Natural killer cell (primary cell): ENCODE measurements around the gene CACFD1. TPM values are rescaled to one million over a fixed set of nuclear protein-coding genes. Genes with fewer than 3 reads are reported as not detected.

Experiments used
- ATAC-seq, 3 donors: fragments of 150-1000 bp in 2 of 3; fragments of 200-7000 bp in 1 of 3; cut with Tn5 transposase; 1 replicate in 1 of 3; 2 replicates in 2 of 3; pipeline ENCODE4 v1.10.0; 2021; ENCODE audit warnings: mild to moderate bottlenecking in 2 of 3, moderate library complexity in 2 of 3
- DNase-seq, 2 donors: peaks; one replicate each; pipeline versions ENCODE4 v3.0.0 to v3.0.0-alpha.2; 2013 to 2021; ENCODE audit warnings: mixed read lengths in 1 of 2
- H3K27ac ChIP-seq: one replicate; pipeline ENCODE4 v1.5.1; 2013; ENCODE audit warnings: mild to moderate bottlenecking, low read length
- H3K27me3 ChIP-seq: one replicate; pipeline ENCODE4 v1.6.1; 2013; ENCODE audit warnings: low read length; ENCODE audit not compliant: control insufficient read depth, insufficient read depth
- H3K36me3 ChIP-seq: one replicate; pipeline ENCODE4 v1.6.1; 2013; ENCODE audit warnings: low read length; ENCODE audit not compliant: control insufficient read depth, insufficient read depth
- H3K4me1 ChIP-seq: one replicate; pipeline ENCODE4 v1.6.1; 2013; ENCODE audit warnings: low read length; ENCODE audit not compliant: control insufficient read depth, insufficient read depth
- H3K4me3 ChIP-seq: one replicate; pipeline ENCODE4 v1.5.1; 2013; ENCODE audit warnings: low read length
- H3K9me3 ChIP-seq: one replicate; pipeline ENCODE4 v1.6.1; 2013; ENCODE audit warnings: low read length; ENCODE audit not compliant: control insufficient read depth, insufficient read depth
- H3K27ac Mint-ChIP-seq, 2 donors: one replicate each; pipeline ENCODE4 v1.8.0; 2022; ENCODE audit warnings: mild to moderate bottlenecking in 2 of 2, mixed read lengths in 2 of 2, moderate library complexity in 1 of 2
- H3K27me3 Mint-ChIP-seq, 2 donors: one replicate each; pipeline ENCODE4 v1.8.0; 2022; ENCODE audit warnings: low read depth in 2 of 2, mixed read lengths in 2 of 2
- H3K36me3 Mint-ChIP-seq: one replicate; pipeline ENCODE4 v1.8.0; 2022; ENCODE audit warnings: mixed read lengths
- H3K4me1 Mint-ChIP-seq, 2 donors: one replicate each; pipeline ENCODE4 v1.8.0; 2022; ENCODE audit warnings: mixed read lengths in 2 of 2
- H3K4me3 Mint-ChIP-seq: one replicate; pipeline ENCODE4 v1.8.0; 2022; ENCODE audit warnings: mild to moderate bottlenecking, moderate library complexity, mixed read lengths
- H3K9me3 Mint-ChIP-seq, 2 donors: one replicate each; pipeline ENCODE4 v1.8.0; 2022; ENCODE audit warnings: mixed read lengths in 2 of 2
- WGBS: methylation state at CpG from one replicate; pipeline ENCODE4 v1.1.7; 2013; ENCODE audit warnings: missing lambda C conversion rate; ENCODE audit not compliant: insufficient coverage; 5-methylcytosine and 5-hydroxymethylcytosine counted together
- intact Hi-C: fragments of 100-400 bp; cut with micrococcal nuclease; formaldehyde crosslinking; loops from one replicate; pipeline ENCODE4 v1.14.2; 2022
- total RNA-seq, 4 donors: library from RNA; stranded (reverse); fragments of 120-200 nt in 1 of 4; gene quantifications; one replicate each; pipeline versions ENCODE4 v1.2.3 to v1.2.4, GENCODE V29; 2013 to 2022
- TF ChIP-seq, protein P1 (sequence below): fragments of 200-600 bp; IDR thresholded peaks from one replicate; pipeline ENCODE4 v1.8.0; 2022; ENCODE audit warnings: antibody characterized with exemption

CACFD1 gene
- total RNA-seq, 3 donors from 2014 or later (not counting 1 experiment from before 2014, with no cell fraction given), result 4.5 to 8.3 (median 5.4) TPM

DNA sequence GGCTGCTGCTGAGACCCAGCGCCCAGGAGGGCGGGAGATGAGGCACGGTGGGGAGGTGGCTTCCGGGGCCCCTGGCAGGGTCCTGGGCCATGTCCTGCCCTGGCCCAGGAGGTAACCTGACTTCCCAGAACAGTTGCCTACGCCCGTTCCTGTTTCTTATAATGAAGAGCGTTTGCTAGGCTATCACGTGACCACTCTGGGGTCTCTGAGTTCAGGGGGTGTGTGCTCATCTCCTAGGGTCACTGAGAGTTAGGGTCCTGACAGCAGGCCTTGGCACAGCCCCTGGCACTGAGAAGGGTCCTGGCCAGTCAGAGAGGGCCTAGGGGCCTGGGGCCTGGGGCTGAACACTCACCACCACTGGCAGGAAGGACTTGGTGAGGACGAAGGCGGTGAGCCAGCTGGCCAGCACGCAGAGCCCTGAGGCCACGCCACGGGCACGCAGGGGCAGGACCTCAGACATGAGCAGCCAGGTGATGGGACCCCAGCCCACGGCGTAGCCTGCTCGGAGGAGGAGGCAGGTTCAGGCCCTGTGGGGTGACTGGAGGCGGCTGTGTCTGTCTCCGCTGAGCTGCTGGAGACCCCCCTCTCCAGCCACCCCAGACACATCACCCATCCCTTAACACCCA lies 13.1 kb downstream of the CACFD1 start:
- no peak overlapping the region for H3K27ac Mint-ChIP-seq
- H3K4me1 Mint-ChIP-seq, result peaks cover 0 to 4% of the 10 kb centered on the region in 2 donors
- H3K9me3 Mint-ChIP-seq, result no peaks in the 10 kb centered on the region
- no peaks in the 10 kb centered on the region for H3K36me3 ChIP-seq
- DNase-seq (no peak), ATAC-seq (no peak)
- no peaks in the 10 kb centered on the region for H3K36me3 Mint-ChIP-seq
- no peaks in the 10 kb centered on the region for H3K9me3 ChIP-seq
- H3K4me3 ChIP-seq, result no peak overlapping the region
- H3K4me1 ChIP-seq, result peaks cover 36% of the 10 kb centered on the region
- no peaks in the 10 kb centered on the region for H3K27me3 Mint-ChIP-seq
- H3K27me3 ChIP-seq, result no peaks in the 10 kb centered on the region
- H3K27ac ChIP-seq, result no peak overlapping the region
- intact Hi-C loops, result no loop called here
- TF ChIP-seq, protein P1, sequence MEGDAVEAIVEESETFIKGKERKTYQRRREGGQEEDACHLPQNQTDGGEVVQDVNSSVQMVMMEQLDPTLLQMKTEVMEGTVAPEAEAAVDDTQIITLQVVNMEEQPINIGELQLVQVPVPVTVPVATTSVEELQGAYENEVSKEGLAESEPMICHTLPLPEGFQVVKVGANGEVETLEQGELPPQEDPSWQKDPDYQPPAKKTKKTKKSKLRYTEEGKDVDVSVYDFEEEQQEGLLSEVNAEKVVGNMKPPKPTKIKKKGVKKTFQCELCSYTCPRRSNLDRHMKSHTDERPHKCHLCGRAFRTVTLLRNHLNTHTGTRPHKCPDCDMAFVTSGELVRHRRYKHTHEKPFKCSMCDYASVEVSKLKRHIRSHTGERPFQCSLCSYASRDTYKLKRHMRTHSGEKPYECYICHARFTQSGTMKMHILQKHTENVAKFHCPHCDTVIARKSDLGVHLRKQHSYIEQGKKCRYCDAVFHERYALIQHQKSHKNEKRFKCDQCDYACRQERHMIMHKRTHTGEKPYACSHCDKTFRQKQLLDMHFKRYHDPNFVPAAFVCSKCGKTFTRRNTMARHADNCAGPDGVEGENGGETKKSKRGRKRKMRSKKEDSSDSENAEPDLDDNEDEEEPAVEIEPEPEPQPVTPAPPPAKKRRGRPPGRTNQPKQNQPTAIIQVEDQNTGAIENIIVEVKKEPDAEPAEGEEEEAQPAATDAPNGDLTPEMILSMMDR, result no peak
- WGBS, result 88% methylated on average over 19 of the region's 19 CpGs
- no peak overlapping the region for H3K4me3 Mint-ChIP-seq

DNA sequence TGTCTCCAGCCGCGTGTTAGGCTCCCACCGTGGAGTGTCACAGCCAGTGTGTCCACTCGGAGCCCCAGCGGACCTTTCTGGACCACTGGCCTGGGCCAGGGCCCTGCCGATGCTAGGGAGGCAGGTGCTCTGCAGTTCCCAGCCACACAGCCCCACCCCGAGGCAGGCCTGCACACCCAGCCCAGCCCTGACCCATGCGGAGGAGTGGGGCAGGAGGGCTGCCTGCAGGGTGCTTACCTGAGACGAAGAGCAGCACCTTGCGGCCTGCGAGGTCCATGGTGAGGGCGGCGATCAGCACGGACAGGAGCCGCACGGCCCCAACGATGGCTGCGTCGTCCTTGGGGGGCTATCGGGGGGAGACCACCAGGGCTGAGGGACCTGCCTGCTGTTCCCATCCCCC lies 14.0 kb downstream of the CACFD1 start:
- no peaks in the 10 kb centered on the region for H3K36me3 Mint-ChIP-seq
- Histone ChIP-seq H3K27me3 (no peaks in the 10 kb centered on the region), H3K9me3 (no peaks in the 10 kb centered on the region), H3K36me3 (no peaks in the 10 kb centered on the region), H3K4me3 (no peak overlapping the region), H3K27ac (no peak overlapping the region), H3K4me1 (peaks cover 45% of the 10 kb centered on the region)
- peaks cover 0 to 5% of the 10 kb centered on the region in 2 donors for H3K4me1 Mint-ChIP-seq
- ATAC-seq, result no peak
- H3K9me3 Mint-ChIP-seq, result no peaks in the 10 kb centered on the region
- H3K27ac Mint-ChIP-seq, result no peak overlapping the region
- DNase-seq, result no peak
- WGBS, result 86% methylated on average over 20 of the region's 20 CpGs
- intact Hi-C loops, result no loop called here
- H3K27me3 Mint-ChIP-seq, result no peaks in the 10 kb centered on the region
- no peak overlapping the region for H3K4me3 Mint-ChIP-seq
- TF ChIP-seq, protein P1, result no peak

DNA sequence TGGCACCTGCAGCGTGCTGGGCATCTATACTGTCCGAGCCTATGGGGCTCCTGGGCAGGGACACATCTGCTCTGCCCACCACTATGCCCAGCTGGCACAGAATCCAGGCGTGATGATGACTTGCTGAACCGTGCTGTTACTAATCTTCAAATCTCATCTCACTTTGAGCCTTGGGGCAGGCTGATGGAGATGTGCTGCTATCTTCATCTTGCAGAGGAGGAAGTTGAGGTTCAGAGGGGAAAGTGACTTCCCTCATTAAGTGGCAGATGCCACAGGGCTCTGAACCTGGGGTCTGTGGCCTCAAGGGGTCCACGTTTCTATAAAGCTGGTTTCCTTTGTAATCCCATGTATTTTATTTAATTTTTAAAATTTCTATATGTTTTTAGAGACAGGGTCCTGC lies 14.4 kb downstream of the CACFD1 start:
- DNase-seq (no peak), ATAC-seq (peak in 1 of 3 donors; percentile 33)
- Mint-ChIP-seq H3K4me3 (no peak overlapping the region), H3K4me1 (peaks cover 1 to 6% of the 10 kb centered on the region in 2 donors), H3K27me3 (no peaks in the 10 kb centered on the region), H3K36me3 (no peaks in the 10 kb centered on the region), H3K27ac (no peak overlapping the region), H3K9me3 (no peaks in the 10 kb centered on the region)
- 18% methylated on average over 4 of the region's 5 CpGs for WGBS
- no peak overlapping the region for H3K4me3 ChIP-seq
- H3K4me1 ChIP-seq, result peaks cover 46% of the 10 kb centered on the region
- H3K36me3 ChIP-seq, result no peaks in the 10 kb centered on the region
- no peak overlapping the region for H3K27ac ChIP-seq
- no peaks in the 10 kb centered on the region for H3K9me3 ChIP-seq
- intact Hi-C loops, result no loop called here
- TF ChIP-seq, protein P1, result no peak
- no peaks in the 10 kb centered on the region for H3K27me3 ChIP-seq

DNA sequence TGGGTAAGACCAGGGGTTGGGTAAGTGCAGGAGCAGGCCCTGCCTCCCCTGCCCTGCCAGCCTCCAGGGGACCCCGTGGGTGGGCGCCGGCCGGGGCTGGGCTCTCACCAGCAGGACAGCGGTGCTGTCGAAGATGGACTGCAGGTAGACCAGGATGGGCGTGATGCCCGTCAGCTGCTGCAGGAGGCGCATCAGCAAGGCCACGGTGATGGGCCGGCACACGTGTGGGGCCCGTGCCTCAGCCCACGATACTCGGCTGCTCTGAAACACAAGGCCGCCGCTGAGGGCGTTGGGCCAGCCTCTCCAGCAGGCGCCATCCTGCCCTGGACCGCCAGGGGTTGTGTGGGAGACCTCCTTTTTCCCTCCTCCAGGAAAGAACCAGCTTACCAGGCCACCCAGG lies 15.1 kb downstream of the CACFD1 start:
- intact Hi-C loops, result no loop called here
- Histone ChIP-seq H3K4me3 (no peak overlapping the region), H3K9me3 (no peaks in the 10 kb centered on the region), H3K27ac (no peak overlapping the region), H3K36me3 (no peaks in the 10 kb centered on the region), H3K4me1 (peaks cover 53% of the 10 kb centered on the region), H3K27me3 (no peaks in the 10 kb centered on the region)
- ATAC-seq (no peak), DNase-seq (no peak)
- TF ChIP-seq, protein P1, result no peak
- H3K36me3 Mint-ChIP-seq, result no peaks in the 10 kb centered on the region
- 67% methylated on average over 20 of the region's 20 CpGs for WGBS
- no peak overlapping the region for H3K4me3 Mint-ChIP-seq
- no peaks in the 10 kb centered on the region for H3K27me3 Mint-ChIP-seq
- no peaks in the 10 kb centered on the region for H3K9me3 Mint-ChIP-seq
- H3K4me1 Mint-ChIP-seq, result peaks cover 8 to 12% of the 10 kb centered on the region in 2 donors
- no peak overlapping the region for H3K27ac Mint-ChIP-seq
